Cardiac fibroblast (primary cell): ENCODE measurements around the gene CEP295NL.

ENCODE experiments used
- DNase-seq, 2 donors: peaks; one replicate each; pipeline versions ENCODE4 v3.0.0 to v3.0.0-alpha.2; 2010; ENCODE audit warnings: low read depth in 2 of 2
- H3K4me3 ChIP-seq, 2 donors: replicated peaks in 1 of 2; 1 replicate in 1 of 2; 2 replicates in 1 of 2; pipeline ENCODE4 v1.5.1; 2011; ENCODE audit warnings: low read depth in 2 of 2, low read length in 2 of 2, mild to moderate bottlenecking in 2 of 2, moderate library complexity in 1 of 2
- CTCF ChIP-seq: IDR thresholded peaks from one replicate; pipeline ENCODE4 v1.5.1; 2011; ENCODE audit warnings: low read depth, mild to moderate bottlenecking, low read length, inconsistent platforms

CEP295NL gene

GRCh38 chr17:78854508-78854907 is 48.5 kb downstream of the CEP295NL start:
- no peak for TF ChIP-seq CTCF
- DNase-seq = no peak
- no peak overlapping the region for H3K4me3 ChIP-seq

GRCh38 chr17:78853926-78854394 is 49.0 kb downstream of the CEP295NL start:
- no peak for TF ChIP-seq CTCF
- H3K4me3 ChIP-seq = no peak overlapping the region
- DNase-seq = no peak

DNA sequence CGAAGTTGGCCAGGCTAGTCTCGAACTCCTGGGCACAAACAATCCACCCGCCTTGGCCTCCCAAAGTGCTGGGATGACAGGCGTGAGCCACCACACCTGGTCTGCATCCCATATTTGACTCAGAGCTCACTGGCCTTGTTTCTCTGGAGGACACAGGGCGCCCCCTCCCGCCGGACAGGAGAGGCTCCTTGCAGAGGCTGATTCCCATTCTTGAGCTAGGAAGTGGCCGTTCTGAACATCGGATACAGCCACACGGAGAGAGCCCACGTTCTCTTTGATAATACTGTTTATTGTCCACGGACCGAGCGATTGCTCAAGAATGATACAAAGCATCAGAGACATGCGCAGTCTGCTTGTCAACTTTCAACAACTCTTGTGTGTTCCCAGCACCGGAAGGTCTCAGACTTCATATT is 50.3 kb downstream of the CEP295NL start:
- peak; percentile 22 to 54 for DNase-seq
- no peak overlapping the region for H3K4me3 ChIP-seq
- peak; percentile 14 for TF ChIP-seq CTCF

DNA sequence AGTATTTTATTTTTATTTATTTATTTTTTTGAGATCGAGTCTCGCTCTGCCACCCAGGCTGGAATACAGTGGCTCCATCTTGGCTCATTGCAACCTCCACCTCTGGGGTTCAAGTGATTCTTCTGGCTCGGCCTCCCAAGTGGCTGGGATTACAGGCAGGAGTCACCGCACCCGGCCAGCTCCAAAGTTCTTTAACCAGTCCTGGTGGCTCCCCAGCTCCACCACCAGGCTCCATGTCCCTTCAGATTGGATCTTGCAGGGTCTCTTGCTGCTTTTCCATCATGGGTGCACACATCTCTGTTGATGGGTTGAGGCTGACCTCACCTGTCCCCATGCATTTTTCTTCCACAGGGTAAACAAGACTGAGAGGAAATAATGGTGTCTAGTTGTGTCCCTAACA is 54.0 kb downstream of the CEP295NL start:
- TF ChIP-seq CTCF = no peak
- no peak for DNase-seq
- no peak overlapping the region for H3K4me3 ChIP-seq

DNA sequence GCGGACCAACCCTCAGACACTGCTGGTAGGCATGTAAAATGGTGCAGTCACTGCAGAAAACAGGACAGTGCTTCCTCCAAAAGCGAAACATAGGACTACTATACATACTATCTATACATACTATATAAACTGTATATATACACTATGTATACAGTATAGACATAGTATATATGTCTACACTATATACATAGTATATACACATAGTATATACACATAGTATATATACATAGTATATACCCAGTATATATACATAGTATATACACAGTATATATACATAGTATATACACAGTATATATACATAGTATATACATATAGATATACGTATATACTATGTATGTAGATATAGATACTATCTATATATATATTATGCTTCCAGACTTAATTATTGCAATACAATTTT is 55.9 kb downstream of the CEP295NL start:
- no peak for DNase-seq
- no peak overlapping the region for H3K4me3 ChIP-seq
- TF ChIP-seq CTCF = no peak

- no peak for TF ChIP-seq CTCF
- no peak overlapping the region for H3K4me3 ChIP-seq
- peak; percentile 29 to 60 for DNase-seq
Measured at GRCh38 chr17:78844301-78845005, 58.5 kb downstream of the CEP295NL start.
